ENCODE measurements around the gene SPATS1.

Gene SPATS1

DNA sequence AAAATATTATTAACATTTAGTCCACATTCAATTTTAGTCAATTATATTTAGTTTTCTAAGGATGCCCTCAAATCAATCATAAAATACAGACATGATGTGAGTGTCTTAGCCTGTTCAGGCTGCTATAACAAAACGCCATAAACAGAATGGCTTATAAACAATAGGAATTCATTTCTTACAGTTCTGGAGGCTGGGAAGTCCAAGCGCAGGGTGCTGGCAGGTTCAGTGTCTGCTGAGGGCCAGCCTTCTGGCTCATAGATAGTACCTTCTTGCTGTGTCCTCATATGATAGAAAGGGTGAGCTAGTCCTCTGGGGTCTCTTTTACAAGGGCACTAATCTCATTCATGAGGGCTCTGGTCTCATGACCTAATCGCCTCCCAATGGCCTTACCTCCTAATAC lies 35.0 kb downstream of the SPATS1 start:
- TF ChIP-seq, protein P1, sequence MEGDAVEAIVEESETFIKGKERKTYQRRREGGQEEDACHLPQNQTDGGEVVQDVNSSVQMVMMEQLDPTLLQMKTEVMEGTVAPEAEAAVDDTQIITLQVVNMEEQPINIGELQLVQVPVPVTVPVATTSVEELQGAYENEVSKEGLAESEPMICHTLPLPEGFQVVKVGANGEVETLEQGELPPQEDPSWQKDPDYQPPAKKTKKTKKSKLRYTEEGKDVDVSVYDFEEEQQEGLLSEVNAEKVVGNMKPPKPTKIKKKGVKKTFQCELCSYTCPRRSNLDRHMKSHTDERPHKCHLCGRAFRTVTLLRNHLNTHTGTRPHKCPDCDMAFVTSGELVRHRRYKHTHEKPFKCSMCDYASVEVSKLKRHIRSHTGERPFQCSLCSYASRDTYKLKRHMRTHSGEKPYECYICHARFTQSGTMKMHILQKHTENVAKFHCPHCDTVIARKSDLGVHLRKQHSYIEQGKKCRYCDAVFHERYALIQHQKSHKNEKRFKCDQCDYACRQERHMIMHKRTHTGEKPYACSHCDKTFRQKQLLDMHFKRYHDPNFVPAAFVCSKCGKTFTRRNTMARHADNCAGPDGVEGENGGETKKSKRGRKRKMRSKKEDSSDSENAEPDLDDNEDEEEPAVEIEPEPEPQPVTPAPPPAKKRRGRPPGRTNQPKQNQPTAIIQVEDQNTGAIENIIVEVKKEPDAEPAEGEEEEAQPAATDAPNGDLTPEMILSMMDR (IDR thresholded peaks at IDR 0.05; ENCODE audit: low read depth, low read length): no peak
- Histone ChIP-seq H3K4me1 (no peaks in the 10 kb centered on the region), H3K9me3 (no peaks in the 10 kb centered on the region), H3K27me3 (no peaks in the 10 kb centered on the region), H3K36me3 (no peaks in the 10 kb centered on the region), H3K4me3 (ENCODE audit: low read depth, low read length) (no peak overlapping the region)
- DNase-seq: no peak

DNA sequence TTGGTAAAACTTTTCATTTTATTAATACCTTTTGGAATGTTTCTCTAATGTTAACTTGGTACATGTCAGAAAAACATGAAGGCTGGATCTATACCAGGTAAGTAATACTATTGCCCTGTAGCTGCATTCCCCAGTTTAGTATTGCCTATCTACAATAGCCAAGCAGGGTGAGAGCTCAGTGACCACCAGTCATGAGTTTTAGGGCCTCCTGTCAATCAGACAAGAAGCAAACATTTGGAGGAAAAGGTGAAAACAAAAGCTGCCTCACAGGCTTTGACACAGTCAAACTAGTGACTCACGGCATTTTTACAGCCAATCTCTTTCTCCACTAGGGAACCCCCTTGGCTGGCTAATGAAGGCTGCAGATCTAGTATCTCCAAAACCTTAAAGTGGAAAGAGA lies 35.5 kb downstream of the SPATS1 start:
- no peaks in the 10 kb centered on the region for H3K36me3 ChIP-seq
- no peak overlapping the region for H3K4me3 ChIP-seq (ENCODE audit: low read depth, low read length)
- no peaks in the 10 kb centered on the region for H3K27me3 ChIP-seq
- TF ChIP-seq, protein P1 (IDR thresholded peaks at IDR 0.05; ENCODE audit: low read depth, low read length): no peak
- no peaks in the 10 kb centered on the region for H3K9me3 ChIP-seq
- no peak for DNase-seq
- H3K4me1 ChIP-seq: no peaks in the 10 kb centered on the region

DNA sequence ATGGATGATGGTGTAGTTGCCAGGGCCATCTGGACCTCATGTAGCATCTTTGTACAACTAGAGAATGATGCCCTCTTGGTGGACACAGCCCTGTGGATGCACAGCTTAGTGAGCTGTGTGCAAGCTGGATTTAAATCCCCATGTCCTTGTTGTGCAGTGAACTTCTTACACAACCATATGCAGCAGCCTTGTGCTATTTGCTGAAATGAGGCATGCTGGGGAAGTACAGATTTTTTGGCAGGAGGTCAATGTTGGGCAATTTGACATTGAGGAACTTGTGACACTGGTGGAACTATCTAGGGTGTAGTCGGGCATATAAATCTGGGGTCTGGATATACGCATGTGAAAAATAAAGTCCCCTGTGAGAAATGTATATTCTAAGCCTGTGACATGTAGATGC lies 39.3 kb downstream of the SPATS1 start:
- Histone ChIP-seq H3K9me3 (no peaks in the 10 kb centered on the region), H3K27me3 (no peaks in the 10 kb centered on the region), H3K4me3 (ENCODE audit: low read depth, low read length) (no peak overlapping the region), H3K36me3 (no peaks in the 10 kb centered on the region), H3K4me1 (no peaks in the 10 kb centered on the region)
- TF ChIP-seq, protein P1 (IDR thresholded peaks at IDR 0.05; ENCODE audit: low read depth, low read length): no peak
- DNase-seq: no peak

DNA sequence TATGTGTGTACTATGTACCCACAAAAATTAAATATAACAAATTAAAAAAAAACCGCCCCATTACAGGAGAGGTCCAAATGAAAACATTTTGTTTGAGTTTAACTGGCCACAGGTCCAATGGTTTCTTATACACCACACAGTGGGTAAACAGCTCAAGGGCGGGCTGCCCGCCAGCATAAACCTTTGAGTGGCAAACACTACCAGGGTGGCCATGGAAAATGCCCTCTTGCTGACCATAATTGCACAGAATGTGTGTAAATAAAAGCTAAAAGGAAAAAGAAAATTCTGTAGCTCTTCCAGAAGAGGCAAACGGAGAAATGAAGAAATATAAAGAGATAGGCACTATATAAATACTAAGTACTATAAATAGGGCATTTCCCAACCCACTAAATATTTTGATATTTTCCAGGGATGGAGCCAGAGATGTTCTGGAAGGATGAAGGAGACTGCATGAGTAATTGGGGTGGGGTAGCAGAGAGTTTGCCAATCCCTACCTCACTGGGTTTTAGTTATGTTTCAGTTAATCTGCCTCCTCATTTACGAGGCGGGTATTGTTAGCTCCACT lies 44.0 kb downstream of the SPATS1 start:
- peaks cover 2% of the 10 kb centered on the region for H3K4me1 ChIP-seq
- peaks cover 8% of the 10 kb centered on the region for H3K36me3 ChIP-seq
- no peak for DNase-seq
- TF ChIP-seq, protein P1 (IDR thresholded peaks at IDR 0.05; ENCODE audit: low read depth, low read length): no peak
- H3K27me3 ChIP-seq: no peaks in the 10 kb centered on the region
- peak overlapping the region; percentile 85 for H3K4me3 ChIP-seq (ENCODE audit: low read depth, low read length)
- H3K9me3 ChIP-seq: no peaks in the 10 kb centered on the region

DNA sequence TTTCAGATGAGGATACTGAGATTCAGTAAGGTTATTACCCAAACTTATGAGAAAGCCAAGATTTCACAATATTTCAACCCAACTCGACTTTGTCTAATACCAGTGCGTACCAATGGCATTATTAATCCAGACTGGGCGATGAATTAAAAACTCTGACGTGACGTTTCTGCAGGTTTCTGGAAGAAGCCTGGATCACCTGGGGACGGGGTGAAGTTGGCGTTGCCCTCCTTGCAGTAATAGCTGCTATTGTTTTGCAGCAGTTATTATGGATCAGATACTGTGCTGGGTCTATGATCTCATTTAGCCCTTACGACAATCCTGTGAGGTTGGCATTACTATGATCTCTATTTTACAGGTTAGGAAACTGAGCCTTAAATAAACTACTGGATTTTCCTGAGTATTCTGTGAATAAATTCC lies 44.5 kb downstream of the SPATS1 start:
- DNase-seq: no peak
- Histone ChIP-seq H3K4me3 (ENCODE audit: low read depth, low read length) (peak overlapping the region; percentile 85), H3K27me3 (no peaks in the 10 kb centered on the region), H3K9me3 (no peaks in the 10 kb centered on the region), H3K36me3 (peaks cover 13% of the 10 kb centered on the region), H3K4me1 (peaks cover 2% of the 10 kb centered on the region)
- TF ChIP-seq, protein P1 (IDR thresholded peaks at IDR 0.05; ENCODE audit: low read depth, low read length): no peak

DNA sequence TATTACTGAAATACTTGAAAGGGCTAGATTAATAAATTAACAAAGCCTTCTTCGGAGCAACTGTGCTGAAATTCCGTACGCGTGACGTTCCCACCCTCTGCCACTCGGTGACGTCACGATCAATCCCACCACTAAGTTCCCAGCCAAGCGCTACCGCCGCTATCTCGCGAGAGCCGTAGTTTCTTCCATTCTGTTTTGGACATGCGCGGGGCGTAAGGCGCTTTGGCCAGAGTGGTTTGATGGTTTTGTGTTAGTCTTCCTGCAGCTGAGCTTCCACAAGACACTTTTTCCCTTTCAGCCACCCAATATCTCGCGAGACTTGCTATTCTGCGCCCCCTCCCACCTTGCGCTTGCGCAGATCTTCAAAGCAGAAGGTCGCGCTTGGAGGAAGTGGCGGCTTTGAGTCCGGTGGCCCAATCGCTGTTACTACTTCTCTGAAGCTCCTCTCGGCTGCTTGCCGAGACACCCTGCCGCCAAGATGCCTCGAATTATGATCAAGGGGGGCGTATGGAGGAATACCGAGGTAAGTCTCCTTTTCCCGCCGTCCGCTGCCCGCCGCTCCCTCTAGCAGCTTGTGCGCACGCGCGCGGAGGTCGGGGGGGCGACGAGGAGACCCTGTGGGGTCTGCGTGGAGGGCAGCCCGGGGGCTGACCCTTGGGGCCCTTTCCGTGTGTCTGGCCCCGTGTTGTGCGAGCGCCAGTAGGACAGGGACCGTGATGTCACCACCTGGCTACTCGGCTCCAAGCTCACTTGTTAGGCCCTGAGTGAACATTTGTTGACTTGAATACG lies 45.1 kb downstream of the SPATS1 start, which contains the start of gene CDC5L:
Gene CDC5L (plus strand): TSS at position 361 of the 789 bp plus-strand sequence. CDS start 118 bp downstream, at position 479.
- Histone ChIP-seq H3K27me3 (no peaks in the 10 kb centered on the region), H3K9me3 (no peaks in the 10 kb centered on the region), H3K4me1 (peaks cover 2% of the 10 kb centered on the region), H3K4me3 (ENCODE audit: low read depth, low read length) (peak within 1 kb of the TSS; percentile 85), H3K36me3 (peaks cover 19% of the 10 kb centered on the region)
- TF ChIP-seq, protein P1 (IDR thresholded peaks at IDR 0.05; ENCODE audit: low read depth, low read length): no peak
- peak; percentile 97 for DNase-seq

All from BE2C (cell line).